ENCODE measurements around the gene GRIK3. TPM values are rescaled to one million over a fixed set of nuclear protein-coding genes. Genes with fewer than 3 reads are reported as not detected.

The GRIK3 gene
- total and polyA plus RNA-seq, 2 donors (not counting 1 experiment from before 2014, with no cell fraction given), result not detected

- Histone ChIP-seq H2AFZ (ENCODE audit: low read length) (no peak overlapping the region), H3K27ac (ENCODE audit: insufficient read depth, low read length) (no peak overlapping the region), H3K9me3 (ENCODE audit: control insufficient read depth, insufficient read depth, low read depth, low read length) (no peaks in the 10 kb centered on the region), H3K4me2 (ENCODE audit: extremely low read depth, insufficient read depth, low read length) (no peak overlapping the region), H3K36me3 (ENCODE audit: control insufficient read depth, insufficient read depth, low read length) (no peaks in the 10 kb centered on the region), H3K27me3 (ENCODE audit: control insufficient read depth, insufficient read depth, low read length) (no peaks in the 10 kb centered on the region), H3K79me2 (ENCODE audit: control insufficient read depth, insufficient read depth, low read length) (no peaks in the 10 kb centered on the region), H3K4me1 (ENCODE audit: control insufficient read depth, extremely low read depth, insufficient read depth, low read length) (no peaks in the 10 kb centered on the region), H3K9ac (ENCODE audit: insufficient read depth, low read length) (no peak overlapping the region), H3K4me3 (replicated peaks in 1 of 4; ENCODE audit: control extremely low read depth in 1 of 4, insufficient read depth in 1 of 4, low read depth in 3 of 4, low read length in 4 of 4) (no peak overlapping the region), H4K20me1 (ENCODE audit: control insufficient read depth, extremely low read depth, insufficient read depth, low read length) (no peaks in the 10 kb centered on the region)
- TF ChIP-seq CTCF (conservative IDR thresholded peaks at IDR 0.05 in 1 of 2, IDR thresholded peaks at IDR 0.05 in 1 of 2; ENCODE audit: low read depth in 1 of 2, low read length in 2 of 2) (no peak), EZH2 (IDR thresholded peaks at IDR 0.05; ENCODE audit: low read length, missing control alignments) (no peak)
- DNase-seq (ENCODE audit: low read depth in 2 of 2), result no peak
Measured at GRCh38 chr1:37021502-37021901, 12.8 kb downstream of the GRIK3 start.

- H3K4me3 ChIP-seq (replicated peaks in 1 of 4; ENCODE audit: control extremely low read depth in 1 of 4, insufficient read depth in 1 of 4, low read depth in 3 of 4, low read length in 4 of 4), result no peak overlapping the region
- H3K27me3 ChIP-seq (ENCODE audit: control insufficient read depth, insufficient read depth, low read length), result no peaks in the 10 kb centered on the region
- H3K79me2 ChIP-seq (ENCODE audit: control insufficient read depth, insufficient read depth, low read length), result no peaks in the 10 kb centered on the region
- H4K20me1 ChIP-seq (ENCODE audit: control insufficient read depth, extremely low read depth, insufficient read depth, low read length), result no peaks in the 10 kb centered on the region
- no peaks in the 10 kb centered on the region for H3K9me3 ChIP-seq (ENCODE audit: control insufficient read depth, insufficient read depth, low read depth, low read length)
- no peak for DNase-seq (ENCODE audit: low read depth in 2 of 2)
- no peaks in the 10 kb centered on the region for H3K4me1 ChIP-seq (ENCODE audit: control insufficient read depth, extremely low read depth, insufficient read depth, low read length)
- TF ChIP-seq EZH2 (IDR thresholded peaks at IDR 0.05; ENCODE audit: low read length, missing control alignments), result no peak
- H3K9ac ChIP-seq (ENCODE audit: insufficient read depth, low read length), result no peak overlapping the region
- H3K36me3 ChIP-seq (ENCODE audit: control insufficient read depth, insufficient read depth, low read length), result no peaks in the 10 kb centered on the region
- no peak overlapping the region for H2AFZ ChIP-seq (ENCODE audit: low read length)
- H3K27ac ChIP-seq (ENCODE audit: insufficient read depth, low read length), result no peak overlapping the region
- no peak overlapping the region for H3K4me2 ChIP-seq (ENCODE audit: extremely low read depth, insufficient read depth, low read length)
Measured at GRCh38 chr1:37020653-37021277, 13.6 kb downstream of the GRIK3 start.

DNA sequence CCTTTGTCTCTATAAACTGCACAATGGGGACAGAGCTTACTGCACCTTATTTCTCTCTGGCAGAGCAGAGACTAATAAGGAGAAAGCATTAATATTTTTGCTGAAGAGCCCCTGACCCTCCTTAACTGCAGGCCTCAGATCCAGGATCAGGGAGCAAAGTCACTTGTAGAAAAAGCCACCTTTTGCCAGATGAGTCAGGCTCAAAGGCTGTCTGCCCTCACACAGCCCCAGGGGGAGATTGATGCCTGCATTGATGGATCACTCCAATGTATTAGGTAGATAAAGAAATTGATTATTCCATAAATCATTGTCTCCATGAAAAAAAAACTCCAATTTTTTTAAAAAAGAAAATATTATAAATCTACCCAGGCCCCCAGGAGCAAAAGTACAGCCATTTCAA, 15.8 kb downstream of the GRIK3 start:
- Histone ChIP-seq H3K27ac (ENCODE audit: insufficient read depth, low read length) (no peak overlapping the region), H3K4me1 (ENCODE audit: control insufficient read depth, extremely low read depth, insufficient read depth, low read length) (no peaks in the 10 kb centered on the region), H3K9ac (ENCODE audit: insufficient read depth, low read length) (no peak overlapping the region), H3K9me3 (ENCODE audit: control insufficient read depth, insufficient read depth, low read depth, low read length) (no peaks in the 10 kb centered on the region), H3K4me3 (replicated peaks in 1 of 4; ENCODE audit: control extremely low read depth in 1 of 4, insufficient read depth in 1 of 4, low read depth in 3 of 4, low read length in 4 of 4) (no peak overlapping the region), H3K36me3 (ENCODE audit: control insufficient read depth, insufficient read depth, low read length) (no peaks in the 10 kb centered on the region), H3K4me2 (ENCODE audit: extremely low read depth, insufficient read depth, low read length) (no peak overlapping the region), H3K27me3 (ENCODE audit: control insufficient read depth, insufficient read depth, low read length) (no peaks in the 10 kb centered on the region), H4K20me1 (ENCODE audit: control insufficient read depth, extremely low read depth, insufficient read depth, low read length) (no peaks in the 10 kb centered on the region), H3K79me2 (ENCODE audit: control insufficient read depth, insufficient read depth, low read length) (no peaks in the 10 kb centered on the region), H2AFZ (ENCODE audit: low read length) (no peak overlapping the region)
- no peak for TF ChIP-seq CTCF (conservative IDR thresholded peaks at IDR 0.05 in 1 of 2, IDR thresholded peaks at IDR 0.05 in 1 of 2; ENCODE audit: low read depth in 1 of 2, low read length in 2 of 2)
- no peak for TF ChIP-seq EZH2 (IDR thresholded peaks at IDR 0.05; ENCODE audit: low read length, missing control alignments)
- no peak for DNase-seq (ENCODE audit: low read depth in 2 of 2)

All from fibroblast of lung (primary cell).